MCF 10A (cell line): Measurements from ENCODE around the gene CRADD. TPM values are rescaled to one million over a fixed set of nuclear protein-coding genes. Genes with fewer than 3 reads are reported as not detected.

Experiments used
- BruUV-seq: library from RNA; stranded (reverse); fragments of 400-500 nt; replicated peaks from 2 replicates; lab custom pipeline; 2021; lab: Mats Ljungman, UMichigan
- CTCF ChIA-PET: fragments of 300-600 bp; sonication (Branson Sonifier 250); formaldehyde crosslinking; extraction: SDS; loops from one replicate; lab custom pipeline; 2021; ENCODE audit warnings: antibody characterized with exemption, inconsistent platforms; lab: Yijun Ruan, JAX
- POLR2A ChIA-PET: fragments of 300-600, 350-650 bp; sonication (Branson Sonifier 250); formaldehyde crosslinking; extraction: SDS; loops from one replicate; lab custom pipeline; 2020; ENCODE audit warnings: antibody characterized with exemption, inconsistent platforms; lab: Yijun Ruan, JAX
- DNase-seq: peaks from one replicate; pipeline ENCODE4 v3.0.0-alpha.2; 2018; ENCODE audit not compliant: unreplicated experiment
- H3K27ac Mint-ChIP-seq: one replicate; pipeline ENCODE4 v1.8.0; 2022; ENCODE audit warnings: mild to moderate bottlenecking, low read depth, mixed read lengths; ENCODE audit not compliant: unreplicated experiment
- H3K27me3 Mint-ChIP-seq: one replicate; pipeline ENCODE4 v1.8.0; 2022; ENCODE audit warnings: mixed read lengths; ENCODE audit not compliant: insufficient read depth, unreplicated experiment
- H3K36me3 Mint-ChIP-seq: one replicate; pipeline ENCODE4 v1.8.0; 2022; ENCODE audit warnings: mild to moderate bottlenecking, moderate library complexity, mixed read lengths; ENCODE audit not compliant: insufficient read depth, unreplicated experiment
- H3K4me1 Mint-ChIP-seq: one replicate; pipeline ENCODE4 v1.8.0; 2022; ENCODE audit warnings: mixed read lengths; ENCODE audit not compliant: insufficient read depth, unreplicated experiment
- H3K4me3 Mint-ChIP-seq: one replicate; pipeline ENCODE4 v1.8.0; 2022; ENCODE audit warnings: mild to moderate bottlenecking, moderate library complexity, mixed read lengths; ENCODE audit not compliant: unreplicated experiment
- H3K9me3 Mint-ChIP-seq: one replicate; pipeline ENCODE4 v1.8.0; 2022; ENCODE audit warnings: mixed read lengths; ENCODE audit not compliant: unreplicated experiment
- CTCF ChIP-seq: fragments of 200-600 bp; IDR thresholded peaks from one replicate; pipeline ENCODE4 v1.8.0; 2022; ENCODE audit warnings: antibody characterized with exemption, mild to moderate bottlenecking; ENCODE audit not compliant: unreplicated experiment
- intact Hi-C: fragments of 100-400 bp; cut with micrococcal nuclease; formaldehyde crosslinking; loops from 2 replicates; pipeline ENCODE4 v1.14.1; 2022
- total RNA-seq: library from RNA; stranded (reverse); gene quantifications from 2 replicates; pipeline ENCODE4 v1.2.3, GENCODE V29; 2022

CRADD gene
- total RNA-seq, 1 experiment from 2014 or later: 15.4 TPM

- ChIA-PET POLR2A (interaction anchor here (1.3 to 1.7 kb wide), 3 partner anchors 17 to 337 kb away, joined by 4 to 6 read pairs (median 5); no protein-coding TSS in a partner anchor), CTCF (interaction anchor here (0.5 to 2.8 kb wide), 13 partner anchors 27 to 776 kb away, joined by 3 to 39 read pairs (median 4); no protein-coding TSS in a partner anchor)
- Mint-ChIP-seq H3K4me3 (no peak overlapping the region), H3K9me3 (no peaks in the 10 kb centered on the region), H3K36me3 (no peaks in the 10 kb centered on the region), H3K27me3 (no peaks in the 10 kb centered on the region), H3K4me1 (peaks cover 28% of the 10 kb centered on the region), H3K27ac (no peak overlapping the region)
- BruUV-seq: no TSS peak
- DNase-seq: no peak
- no peak for TF ChIP-seq CTCF
- intact Hi-C loops: no loop called here
These were observed 85.9 kb downstream of the CRADD start for GRCh38 chr12:93762912-93763553.

GRCh38 chr12:93763746-93764147, 86.6 kb downstream of the CRADD start:
- intact Hi-C loops: no loop called here
- Mint-ChIP-seq H3K36me3 (no peaks in the 10 kb centered on the region), H3K27me3 (no peaks in the 10 kb centered on the region), H3K4me1 (peaks cover 35% of the 10 kb centered on the region), H3K27ac (no peak overlapping the region), H3K9me3 (no peaks in the 10 kb centered on the region), H3K4me3 (no peak overlapping the region)
- CTCF ChIA-PET: interaction anchor here (1.2 to 2.8 kb wide), 2 partner anchors 338 to 340 kb away, joined by 7 to 39 read pairs; no protein-coding TSS in a partner anchor
- POLR2A ChIA-PET: no interaction called here
- BruUV-seq: no TSS peak
- DNase-seq: no peak
- no peak for TF ChIP-seq CTCF

GRCh38 chr12:93766371-93766770, 89.2 kb downstream of the CRADD start:
- intact Hi-C loops: loop anchor here (2.0 kb wide), 1 partner anchor 264 kb away; no protein-coding TSS in a partner anchor
- DNase-seq: no peak
- peaks cover 27% of the 10 kb centered on the region for H3K4me1 Mint-ChIP-seq
- POLR2A ChIA-PET: interaction anchor here (0.5 to 3.3 kb wide), 14 partner anchors 11 to 335 kb away, joined by 3 to 61 read pairs (median 4); no protein-coding TSS in a partner anchor
- BruUV-seq: no TSS peak
- H3K27ac Mint-ChIP-seq: no peak overlapping the region
- CTCF ChIA-PET: interaction anchor here (0.6 to 6.7 kb wide), 43 partner anchors 9 to 356 kb away, joined by 3 to 230 read pairs (median 4); no protein-coding TSS in a partner anchor
- H3K9me3 Mint-ChIP-seq: no peaks in the 10 kb centered on the region
- no peak for TF ChIP-seq CTCF
- H3K36me3 Mint-ChIP-seq: no peaks in the 10 kb centered on the region
- H3K4me3 Mint-ChIP-seq: no peak overlapping the region
- no peaks in the 10 kb centered on the region for H3K27me3 Mint-ChIP-seq

- Mint-ChIP-seq H3K4me1 (peaks cover 26% of the 10 kb centered on the region), H3K27me3 (no peaks in the 10 kb centered on the region), H3K9me3 (no peaks in the 10 kb centered on the region), H3K27ac (no peak overlapping the region), H3K4me3 (no peak overlapping the region), H3K36me3 (no peaks in the 10 kb centered on the region)
- intact Hi-C loops: loop anchor here (1.0 to 2.0 kb wide), 5 partner anchors 198 to 333 kb away; no protein-coding TSS in a partner anchor
- peak; percentile 57 for TF ChIP-seq CTCF
- ChIA-PET POLR2A (interaction anchor here (0.5 to 3.3 kb wide), 20 partner anchors 11 to 1637 kb away, joined by 3 to 61 read pairs (median 4); no protein-coding TSS in a partner anchor), CTCF (interaction anchor here (0.5 to 6.7 kb wide), 50 partner anchors 8 to 1304 kb away, joined by 3 to 230 read pairs (median 4); no protein-coding TSS in a partner anchor)
- no TSS peak for BruUV-seq
- peak; percentile 77 for DNase-seq
These were observed 89.8 kb downstream of the CRADD start for GRCh38 chr12:93766796-93767523.
